IMR-90 (cell line): ENCODE data around the gene CSRNP3. TPM values are rescaled to one million over a fixed set of nuclear protein-coding genes. Genes with fewer than 3 reads are reported as not detected.

Experiments used
- ATAC-seq: fragments of 200-7000 bp; cut with Tn5 transposase; 2 replicates; pipeline ENCODE4 v1.9.1; 2020; ENCODE audit warnings: low read depth, mild to moderate bottlenecking, moderate library complexity
- BruUV-seq: library from RNA; stranded (reverse); fragments of 400-500 nt; replicated peaks from 2 replicates; lab custom pipeline; 2021; lab: Mats Ljungman, UMichigan
- CTCF ChIA-PET: fragments of 300-600 bp; formaldehyde crosslinking; extraction: SDS; loops from one replicate; lab custom pipeline; 2021; ENCODE audit warnings: antibody characterized with exemption; lab: Yijun Ruan, JAX
- POLR2A ChIA-PET: fragments of 300-600 bp; sonication (Branson Sonifier 250); formaldehyde crosslinking; loops from one replicate; lab custom pipeline; 2022; ENCODE audit warnings: antibody characterized with exemption; ENCODE audit not compliant: unreplicated experiment; lab: Charles Lee
- DNase-seq: peaks from one replicate; pipeline ENCODE4 v3.0.0; 2013
- H2AFZ ChIP-seq: replicated peaks from 2 replicates; pipeline ENCODE3; 2013; ENCODE audit warnings: low read length, mild to moderate bottlenecking; ENCODE audit not compliant: poor library complexity
- H2AK5ac ChIP-seq: 2 replicates; pipeline ENCODE4 v1.6.1; 2013; ENCODE audit warnings: low read depth, low read length, inconsistent platforms
- H2AK9ac ChIP-seq: replicated peaks from 2 replicates; pipeline ENCODE3; 2013; ENCODE audit warnings: mild to moderate bottlenecking, low read depth, low read length, moderate library complexity; ENCODE audit not compliant: poor library complexity
- H2BK120ac ChIP-seq: 2 replicates; pipeline ENCODE4 v1.6.1; 2013; ENCODE audit warnings: low read depth, low read length, inconsistent platforms
- H2BK15ac ChIP-seq: 3 replicates; pipeline ENCODE4 v1.6.1; 2013; ENCODE audit warnings: low read depth, low read length, inconsistent platforms
- H2BK20ac ChIP-seq: 2 replicates; pipeline ENCODE4 v1.6.1; 2013; ENCODE audit warnings: low read depth, mild to moderate bottlenecking, inconsistent platforms, low read length, moderate library complexity
- H2BK5ac ChIP-seq: 2 replicates; pipeline ENCODE4 v1.6.1; 2013; ENCODE audit warnings: mild to moderate bottlenecking, low read depth, low read length, inconsistent platforms; ENCODE audit not compliant: poor library complexity, severe bottlenecking
- H3K14ac ChIP-seq: replicated peaks from 2 replicates; pipeline ENCODE4 v1.6.1; 2013; ENCODE audit warnings: low read depth, low read length, inconsistent platforms
- H3K18ac ChIP-seq: 2 replicates; pipeline ENCODE4 v1.6.1; 2013; ENCODE audit warnings: low read depth, low read length, control low read depth
- H3K23ac ChIP-seq: 2 replicates; pipeline ENCODE4 v1.6.1; 2013; ENCODE audit warnings: low read depth, low read length, inconsistent platforms
- H3K27ac ChIP-seq: 2 replicates; pipeline ENCODE4 v1.5.1; 2013; ENCODE audit warnings: mild to moderate bottlenecking, control low read depth, low read length; ENCODE audit not compliant: insufficient read depth
- H3K27me3 ChIP-seq: 2 replicates; pipeline ENCODE4 v1.6.1; 2013; ENCODE audit warnings: low read length; ENCODE audit not compliant: control insufficient read depth, insufficient read depth
- H3K36me3 ChIP-seq: 2 replicates; pipeline ENCODE4 v1.6.1; 2013; ENCODE audit warnings: low read length, mixed read lengths; ENCODE audit not compliant: control insufficient read depth, insufficient read depth
- H3K4ac ChIP-seq: 2 replicates; pipeline ENCODE4 v1.6.1; 2013; ENCODE audit warnings: low read depth, low read length, inconsistent platforms
- H3K4me1 ChIP-seq: 2 replicates; pipeline ENCODE4 v1.6.1; 2013; ENCODE audit warnings: low read length, mixed read lengths; ENCODE audit not compliant: control insufficient read depth, insufficient read depth
- H3K4me2 ChIP-seq: 2 replicates; pipeline ENCODE4 v1.6.1; 2013; ENCODE audit warnings: low read depth, mild to moderate bottlenecking, control low read depth, low read length, moderate library complexity
- H3K4me3 ChIP-seq: 2 replicates; pipeline ENCODE4 v1.5.1; 2013; ENCODE audit warnings: low read depth, mild to moderate bottlenecking, control low read depth, low read length, moderate library complexity; ENCODE audit not compliant: insufficient read depth
- H3K56ac ChIP-seq: 2 replicates; pipeline ENCODE4 v1.6.1; 2013; ENCODE audit warnings: low read length, inconsistent platforms; ENCODE audit not compliant: insufficient read depth; ENCODE audit errors: extremely low read depth
- H3K79me1 ChIP-seq, 2 experiments: 2 replicates each; pipeline ENCODE4 v1.6.1; 2013; ENCODE audit warnings: low read length in 2 of 2, inconsistent platforms in 1 of 2, low read depth in 1 of 2
- H3K9ac ChIP-seq: 2 replicates; pipeline ENCODE4 v1.6.1; 2013; ENCODE audit warnings: low read depth, low read length, control low read depth
- H3K9me1 ChIP-seq: 2 replicates; pipeline ENCODE4 v1.6.1; 2013; ENCODE audit warnings: low read length, inconsistent platforms; ENCODE audit not compliant: insufficient read depth
- H3K9me3 ChIP-seq: 2 replicates; pipeline ENCODE4 v1.6.1; 2013; ENCODE audit warnings: low read length; ENCODE audit not compliant: control insufficient read depth, insufficient read depth
- H4K20me1 ChIP-seq: 2 replicates; pipeline ENCODE4 v1.6.1; 2013; ENCODE audit warnings: low read length, inconsistent platforms; ENCODE audit not compliant: insufficient read depth
- H4K5ac ChIP-seq: 2 replicates; pipeline ENCODE4 v1.6.1; 2013; ENCODE audit warnings: mild to moderate bottlenecking, low read depth, low read length, control low read depth
- H4K8ac ChIP-seq, 2 experiments: 2 replicates each; pipeline ENCODE4 v1.6.1; 2013; ENCODE audit warnings: low read depth in 2 of 2, low read length in 2 of 2, control low read depth in 1 of 2, inconsistent platforms in 1 of 2
- H4K91ac ChIP-seq: 2 replicates; pipeline ENCODE4 v1.6.1; 2013; ENCODE audit warnings: low read depth, low read length, inconsistent platforms; ENCODE audit not compliant: insufficient read depth
- BHLHE40 ChIP-seq: fragments of 150-350 bp; IDR thresholded peaks from 2 replicates; pipeline ENCODE4 v1.6.1; 2016; ENCODE audit warnings: mild to moderate bottlenecking, low read depth, low read length
- CEBPB ChIP-seq: IDR thresholded peaks from 2 replicates; pipeline ENCODE4 v1.6.1; 2012; ENCODE audit warnings: low read depth, low read length, improper control_type of control experiment
- CHD1 ChIP-seq: IDR thresholded peaks from 2 replicates; pipeline ENCODE4 v1.6.1; 2012; ENCODE audit warnings: low read depth, low read length, improper control_type of control experiment
- CTCF ChIP-seq: conservative IDR thresholded peaks from 2 replicates; pipeline ENCODE4 v1.5.1; 2012; ENCODE audit warnings: mild to moderate bottlenecking, low read depth, low read length, improper control_type of control experiment
- ELK1 ChIP-seq: fragments of 150-350 bp; IDR thresholded peaks from 2 replicates; pipeline ENCODE4 v1.6.1; 2016; ENCODE audit warnings: low read depth, mild to moderate bottlenecking, low read length, moderate library complexity, borderline replicate concordance
- MAFK ChIP-seq: IDR thresholded peaks from 2 replicates; pipeline ENCODE4 v1.6.1; 2012; ENCODE audit warnings: low read depth, low read length, improper control_type of control experiment
- MAZ ChIP-seq: IDR thresholded peaks from 2 replicates; pipeline ENCODE4 v1.6.1; 2012; ENCODE audit warnings: low read depth, mild to moderate bottlenecking, low read length, improper control_type of control experiment, moderate library complexity, borderline replicate concordance
- MXI1 ChIP-seq: IDR thresholded peaks from 2 replicates; pipeline ENCODE4 v1.6.1; 2012; ENCODE audit warnings: low read depth, mild to moderate bottlenecking, low read length, moderate library complexity, borderline replicate concordance
- NFE2L2 ChIP-seq: fragments of 150-350 bp; IDR thresholded peaks from 2 replicates; pipeline ENCODE4 v1.6.1; 2016; ENCODE audit warnings: low read depth, mild to moderate bottlenecking, low read length
- POLR2A ChIP-seq: IDR thresholded peaks from 2 replicates; pipeline ENCODE4 v1.6.1; 2012; ENCODE audit warnings: mild to moderate bottlenecking, low read depth, low read length
- RAD21 ChIP-seq: IDR thresholded peaks from 2 replicates; pipeline ENCODE4 v1.6.1; 2012; ENCODE audit warnings: low read length, improper control_type of control experiment
- RCOR1 ChIP-seq: IDR thresholded peaks from 2 replicates; pipeline ENCODE4 v1.6.1; 2012; ENCODE audit warnings: mild to moderate bottlenecking, low read length, improper control_type of control experiment; ENCODE audit not compliant: insufficient replicate concordance
- RFX5 ChIP-seq: IDR thresholded peaks from 2 replicates; pipeline ENCODE4 v1.8.0; 2012; ENCODE audit warnings: low read depth, mild to moderate bottlenecking, low read length, moderate library complexity
- SMC3 ChIP-seq: fragments of 150-350 bp; IDR thresholded peaks from 2 replicates; pipeline ENCODE4 v1.6.1; 2016; ENCODE audit warnings: low read depth, mild to moderate bottlenecking, antibody characterized with exemption, low read length, moderate library complexity
- USF2 ChIP-seq: fragments of 150-350 bp; IDR thresholded peaks from 2 replicates; pipeline ENCODE4 v1.6.1; 2017; ENCODE audit warnings: mild to moderate bottlenecking, antibody characterized with exemption, low read length, low read depth
- WGBS, 2 experiments: methylation state at CpG; one replicate each; pipeline versions ENCODE4 v1.1.5 to v1.1.7; 2013; ENCODE audit warnings: missing lambda C conversion rate in 2 of 2; ENCODE audit not compliant: insufficient read length in 1 of 2; ENCODE audit errors: extremely low coverage in 2 of 2; 5-methylcytosine and 5-hydroxymethylcytosine counted together
- dilution Hi-C: fragments of 300-500 bp; cut with HindIII; formaldehyde crosslinking; loops from one replicate; pipeline ENCODE4 v1.14.3; 2018; ENCODE audit warnings: low sequenced_read_pairs; ENCODE audit not compliant: unreplicated experiment
- in situ Hi-C: fragments of 300-500 bp; cut with MboI; formaldehyde crosslinking; loops from 3 replicates; pipeline ENCODE4 v1.14.3; 2019; ENCODE audit warnings: low sequenced_read_pairs, inconsistent platforms, mixed read lengths
- intact Hi-C: fragments of 100-400 bp; cut with micrococcal nuclease; formaldehyde crosslinking; loops from 2 replicates; pipeline ENCODE4 v1.10.0; 2022
- polyA plus RNA-seq, 3 experiments: library from polyadenylated mRNA; depleted of rRNA; stranded (reverse); fragments of >200 nt; gene quantifications; 2 replicates each; pipeline ENCODE4 v1.2.3, GENCODE V29; 2012; ENCODE audit warnings: low replicate concordance in 1 of 3
- total RNA-seq: library from RNA; depleted of rRNA; stranded (reverse); fragments of >200 nt; gene quantifications from 2 replicates; pipeline ENCODE4 v1.2.3, GENCODE V29; 2012

CSRNP3 gene
- total and polyA plus RNA-seq, 2 of the 4 experiments (the other 2 are of a cell fraction) = 0.21 to 0.72 TPM

- no peak overlapping the region for H3K14ac ChIP-seq
- no peak overlapping the region for H3K56ac ChIP-seq
- ChIA-PET CTCF (no interaction called here), POLR2A (no interaction called here)
- H3K23ac ChIP-seq = no peak overlapping the region
- no peak overlapping the region for H4K91ac ChIP-seq
- no peaks in the 10 kb centered on the region for H3K79me1 ChIP-seq
- no peaks in the 10 kb centered on the region for H3K9me3 ChIP-seq
- no peak overlapping the region for H3K27ac ChIP-seq
- no peak overlapping the region for H2BK15ac ChIP-seq
- H2AFZ ChIP-seq = no peak overlapping the region
- H3K4ac ChIP-seq = no peak overlapping the region
- no peak overlapping the region for H4K5ac ChIP-seq
- dilution Hi-C loops = no loop called here
- no peak overlapping the region for H2BK20ac ChIP-seq
- no peaks in the 10 kb centered on the region for H3K4me1 ChIP-seq
- no peak overlapping the region for H2AK5ac ChIP-seq
- H3K9ac ChIP-seq = no peak overlapping the region
- no peak overlapping the region for H3K18ac ChIP-seq
- H3K27me3 ChIP-seq = no peaks in the 10 kb centered on the region
- BruUV-seq = no TSS peak
- intact Hi-C loops = no loop called here
- no peak overlapping the region for H4K8ac ChIP-seq
- DNase-seq = no peak
- no peaks in the 10 kb centered on the region for H4K20me1 ChIP-seq
- in situ Hi-C loops = no loop called here
- no peak for ATAC-seq
- no peak overlapping the region for H3K4me2 ChIP-seq
- no peak overlapping the region for H2BK120ac ChIP-seq
- TF ChIP-seq USF2 (no peak), MAFK (no peak), MXI1 (no peak), NFE2L2 (no peak), ELK1 (no peak), CEBPB (no peak), CTCF (no peak), MAZ (no peak), POLR2A (no peak), RCOR1 (no peak), RFX5 (no peak), BHLHE40 (no peak), CHD1 (no peak), RAD21 (no peak), SMC3 (no peak)
- no peaks in the 10 kb centered on the region for H3K36me3 ChIP-seq
- H2BK5ac ChIP-seq = no peak overlapping the region
- H2AK9ac ChIP-seq = no peak overlapping the region
- no peak overlapping the region for H3K4me3 ChIP-seq
- H3K9me1 ChIP-seq = no peaks in the 10 kb centered on the region
- no CpG with 5 or more reads among the region's 1 CpG for WGBS, 2 experiments
Measured at GRCh38 chr2:165443511-165443910, 26.0 kb upstream of the CSRNP3 start.
